ENCODE results near the gene PTPN6.

The PTPN6 gene

GRCh38 chr12:6942331-6942665 lies 8.9 kb upstream of the PTPN6 start:
- no peak for DNase-seq

DNA sequence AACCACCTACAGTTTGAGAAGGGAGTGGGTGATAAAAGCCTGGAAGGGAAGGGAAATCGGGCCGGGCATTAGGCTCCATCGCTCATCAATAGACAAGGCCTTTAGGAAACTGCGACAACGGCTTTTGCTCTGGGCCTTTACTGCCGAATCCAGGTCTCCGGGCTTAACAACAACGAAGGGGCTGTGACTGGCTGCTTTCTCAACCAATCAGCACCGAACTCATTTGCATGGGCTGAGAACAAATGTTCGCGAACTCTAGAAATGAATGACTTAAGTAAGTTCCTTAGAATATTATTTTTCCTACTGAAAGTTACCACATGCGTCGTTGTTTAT lies 7.8 kb upstream of the PTPN6 start:
- DNase-seq: peak; percentile 74 to 77

DNA sequence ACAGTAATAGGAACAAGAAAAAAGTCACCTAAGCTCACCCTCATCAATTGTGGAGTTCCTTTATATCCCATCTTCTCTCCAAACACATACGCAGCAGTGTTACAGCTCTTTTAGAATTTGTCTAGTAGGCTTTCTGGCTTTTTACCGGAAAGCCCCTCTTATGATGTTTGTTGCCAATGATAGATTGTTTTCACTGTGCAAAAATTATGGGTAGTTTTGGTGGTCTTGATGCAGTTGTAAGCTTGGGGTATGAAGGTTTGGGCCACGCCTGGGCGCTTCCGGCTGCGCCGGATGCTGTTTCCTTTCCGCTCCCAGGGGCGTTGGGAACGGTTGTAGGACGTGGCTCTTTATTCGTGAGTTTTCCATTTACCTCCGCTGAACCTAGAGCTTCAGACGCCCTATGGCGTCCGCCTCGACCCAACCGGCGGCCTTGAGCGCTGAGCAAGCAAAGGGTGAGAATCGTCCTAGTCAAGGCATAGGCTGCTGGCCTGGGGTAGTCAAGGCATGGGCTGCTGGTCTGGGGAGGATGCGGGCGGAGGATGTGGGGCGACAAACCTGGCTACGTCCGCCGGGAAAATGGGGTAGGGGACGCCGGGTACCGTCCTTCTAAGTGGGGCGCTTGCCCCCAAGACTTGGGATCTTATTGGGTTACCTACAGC lies 7.3 kb upstream of the PTPN6 start, which contains the start of the genes C12orf57 and RNU7-1:
Gene C12orf57 (plus strand): TSS at position 301 of the 659 bp plus-strand sequence. CDS start 100 bp downstream, at position 401.
Gene RNU7-1 (plus strand): TSS at position 95 of the 659 bp plus-strand sequence.
- peak; percentile 54 to 61 for DNase-seq

DNA sequence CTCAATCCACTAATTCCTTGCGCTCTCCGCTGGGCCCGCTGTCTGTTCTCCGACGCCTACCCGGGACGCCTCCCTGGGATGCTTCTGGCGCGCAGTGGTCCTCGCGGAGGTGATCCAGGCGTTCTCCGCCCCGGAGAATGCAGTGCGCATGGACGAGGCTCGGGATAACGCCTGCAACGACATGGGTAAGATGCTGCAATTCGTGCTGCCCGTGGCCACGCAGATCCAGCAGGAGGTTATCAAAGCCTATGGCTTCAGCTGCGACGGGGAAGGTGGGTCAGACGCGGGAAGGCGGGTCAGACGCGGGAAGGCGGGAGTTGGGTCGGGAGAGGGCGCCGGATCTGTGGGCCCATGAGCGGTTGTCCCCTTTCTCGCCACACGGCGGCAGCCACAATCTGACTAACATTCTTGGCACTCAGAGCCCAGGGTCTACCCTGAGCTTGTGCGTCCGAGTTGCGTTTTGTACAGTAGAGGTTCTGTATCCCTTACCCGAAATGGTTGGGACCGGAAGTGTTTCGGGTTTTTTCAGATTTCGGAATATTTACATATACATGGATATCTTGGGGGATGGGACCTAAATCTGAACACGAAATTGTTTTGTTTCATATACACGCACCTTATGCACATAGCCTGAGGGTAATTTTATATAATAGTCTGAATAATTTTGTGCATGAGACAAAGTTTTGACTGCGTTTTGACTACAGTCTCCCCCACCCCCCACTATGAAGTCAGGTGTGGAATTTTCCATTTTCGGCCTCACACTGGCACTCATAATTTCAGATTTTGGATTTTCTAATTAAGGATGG lies 6.6 kb upstream of the PTPN6 start:
- DNase-seq: peak; percentile 79 to 81

DNA sequence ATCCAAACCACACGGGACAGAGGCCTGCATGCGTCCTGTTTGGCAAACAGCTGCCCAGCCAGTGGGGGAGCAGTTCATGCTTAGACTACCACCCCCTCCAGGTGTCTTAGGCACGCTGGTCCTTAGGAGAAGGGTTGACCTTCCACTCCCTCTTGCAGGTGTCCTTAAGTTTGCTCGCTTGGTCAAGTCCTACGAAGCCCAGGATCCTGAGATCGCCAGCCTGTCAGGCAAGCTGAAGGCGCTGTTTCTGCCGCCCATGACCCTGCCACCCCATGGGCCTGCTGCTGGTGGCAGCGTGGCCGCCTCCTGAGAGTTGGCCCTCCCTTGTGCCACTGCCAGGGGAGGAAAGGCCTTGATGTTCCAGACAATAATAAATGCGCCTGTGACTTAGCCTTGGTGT lies 5.5 kb upstream of the PTPN6 start:
- no peak for DNase-seq

GRCh38 chr12:6946033-6946919 lies 4.9 kb upstream of the PTPN6 start:
- no peak for DNase-seq

DNA sequence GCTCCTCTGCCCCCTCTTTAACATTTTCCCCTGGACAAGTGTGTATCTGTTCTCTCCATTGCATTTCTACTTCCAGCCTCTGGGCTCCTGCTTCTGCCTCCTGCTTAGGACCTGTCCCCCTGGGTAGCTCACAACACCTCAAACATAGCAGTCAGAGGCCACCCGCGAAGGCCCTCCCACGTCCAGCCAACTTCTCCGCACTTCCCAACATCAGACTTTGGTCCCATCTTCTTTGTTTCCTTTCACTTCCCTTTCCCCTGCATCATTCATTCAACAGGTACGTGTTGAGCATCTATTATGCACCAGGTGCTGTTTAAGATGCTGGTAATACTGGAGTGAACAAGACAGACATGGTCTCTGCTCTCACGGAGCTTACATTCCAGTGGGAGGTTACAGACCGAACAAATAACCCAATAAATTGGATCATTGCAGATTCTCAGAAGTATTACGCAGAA lies 4.2 kb upstream of the PTPN6 start:
- no peak for DNase-seq

- no peak for DNase-seq
Observed at GRCh38 chr12:6947615-6948014, 3.5 kb upstream of the PTPN6 start.

- DNase-seq: no peak
Observed at GRCh38 chr12:6948873-6949594, 2.1 kb upstream of the PTPN6 start.

DNA sequence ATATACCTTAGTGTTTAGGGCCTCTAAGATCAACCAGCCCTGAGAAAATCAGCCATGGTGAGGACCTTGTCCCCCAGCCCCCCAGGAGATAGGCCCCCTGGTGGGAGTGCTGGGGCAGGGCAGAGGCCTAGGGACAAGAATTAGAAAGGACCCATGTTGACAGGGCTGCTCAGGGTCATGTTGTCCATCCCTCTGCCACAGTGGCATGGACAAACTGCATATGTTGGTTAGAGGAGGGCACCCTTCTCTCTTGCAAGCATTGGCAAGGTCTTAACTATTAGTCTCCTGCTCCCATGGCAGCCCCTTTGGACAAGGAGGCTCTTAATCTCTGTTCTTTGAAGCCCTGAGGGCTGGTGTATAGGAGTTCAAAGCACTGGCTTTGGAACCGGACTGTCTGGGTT lies 755 bp upstream of the PTPN6 start:
- DNase-seq: no peak

DNA sequence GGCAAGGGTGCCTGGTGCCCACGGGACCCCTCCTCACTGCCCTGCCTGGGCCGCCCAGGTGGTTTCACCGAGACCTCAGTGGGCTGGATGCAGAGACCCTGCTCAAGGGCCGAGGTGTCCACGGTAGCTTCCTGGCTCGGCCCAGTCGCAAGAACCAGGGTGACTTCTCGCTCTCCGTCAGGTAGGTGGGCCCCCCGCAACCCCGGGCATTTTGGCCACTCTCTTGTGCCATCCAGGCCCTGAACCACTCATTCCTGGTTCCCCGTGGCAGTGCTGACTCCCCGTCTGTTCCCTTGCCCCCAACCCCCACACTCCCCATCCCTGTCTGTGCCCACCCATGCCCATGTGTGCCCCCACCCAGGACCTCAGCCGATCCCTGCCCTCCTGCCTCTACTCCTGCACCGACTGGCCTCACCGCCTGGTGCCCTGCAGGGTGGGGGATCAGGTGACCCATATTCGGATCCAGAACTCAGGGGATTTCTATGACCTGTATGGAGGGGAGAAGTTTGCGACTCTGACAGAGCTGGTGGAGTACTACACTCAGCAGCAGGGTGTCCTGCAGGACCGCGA lies 480 bp downstream of the PTPN6 start:
- no peak for DNase-seq

GRCh38 chr12:6952121-6952862 lies 1.1 kb downstream of the PTPN6 start:
- DNase-seq: no peak

- no peak for DNase-seq
Observed at GRCh38 chr12:6952863-6953441, 1.8 kb downstream of the PTPN6 start.

DNA sequence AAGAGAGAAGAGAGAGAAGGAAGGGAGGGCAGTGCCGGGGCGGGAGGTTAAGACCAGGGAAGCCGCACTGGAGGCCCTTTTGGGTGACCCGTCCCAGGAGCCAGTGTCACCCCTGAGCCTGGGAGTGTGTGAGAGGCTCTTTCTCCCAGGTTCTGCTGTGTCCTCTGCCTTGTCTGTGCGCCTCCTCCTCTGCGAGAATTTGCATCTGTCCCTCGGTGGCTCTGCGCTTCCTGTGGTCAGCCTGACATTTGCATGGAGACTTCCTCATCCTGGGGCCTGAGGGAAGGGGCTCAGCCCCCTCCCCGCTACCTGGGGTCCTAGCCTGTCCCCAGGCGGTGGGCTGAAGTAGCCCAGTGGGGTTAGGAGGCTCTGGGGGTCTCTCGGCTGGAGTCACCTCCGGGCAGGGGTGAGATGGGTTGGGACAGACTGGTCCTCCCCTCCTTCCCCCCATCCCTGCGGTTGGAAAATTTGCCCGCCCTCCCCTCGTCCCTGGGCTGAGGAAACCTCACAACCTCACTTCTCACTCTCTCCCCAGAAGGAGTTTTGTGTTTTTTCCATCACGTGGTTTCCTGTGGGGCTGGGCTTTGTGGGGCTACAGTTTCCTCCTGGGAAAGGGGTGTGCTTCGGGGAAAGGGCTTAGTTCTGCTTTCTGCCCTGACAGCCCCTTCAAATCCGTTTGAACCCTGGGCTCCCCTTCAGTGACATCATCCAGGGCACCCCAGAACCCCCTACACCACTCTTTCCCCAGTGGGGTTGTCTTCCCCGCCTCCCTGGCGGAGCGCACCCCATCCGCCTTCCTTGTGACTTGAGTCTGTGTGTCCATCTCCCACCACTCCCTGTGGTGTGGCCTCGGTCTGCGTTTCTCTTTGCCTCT lies 2.5 kb downstream of the PTPN6 start:
- peak; percentile 76 to 80 for DNase-seq

DNA sequence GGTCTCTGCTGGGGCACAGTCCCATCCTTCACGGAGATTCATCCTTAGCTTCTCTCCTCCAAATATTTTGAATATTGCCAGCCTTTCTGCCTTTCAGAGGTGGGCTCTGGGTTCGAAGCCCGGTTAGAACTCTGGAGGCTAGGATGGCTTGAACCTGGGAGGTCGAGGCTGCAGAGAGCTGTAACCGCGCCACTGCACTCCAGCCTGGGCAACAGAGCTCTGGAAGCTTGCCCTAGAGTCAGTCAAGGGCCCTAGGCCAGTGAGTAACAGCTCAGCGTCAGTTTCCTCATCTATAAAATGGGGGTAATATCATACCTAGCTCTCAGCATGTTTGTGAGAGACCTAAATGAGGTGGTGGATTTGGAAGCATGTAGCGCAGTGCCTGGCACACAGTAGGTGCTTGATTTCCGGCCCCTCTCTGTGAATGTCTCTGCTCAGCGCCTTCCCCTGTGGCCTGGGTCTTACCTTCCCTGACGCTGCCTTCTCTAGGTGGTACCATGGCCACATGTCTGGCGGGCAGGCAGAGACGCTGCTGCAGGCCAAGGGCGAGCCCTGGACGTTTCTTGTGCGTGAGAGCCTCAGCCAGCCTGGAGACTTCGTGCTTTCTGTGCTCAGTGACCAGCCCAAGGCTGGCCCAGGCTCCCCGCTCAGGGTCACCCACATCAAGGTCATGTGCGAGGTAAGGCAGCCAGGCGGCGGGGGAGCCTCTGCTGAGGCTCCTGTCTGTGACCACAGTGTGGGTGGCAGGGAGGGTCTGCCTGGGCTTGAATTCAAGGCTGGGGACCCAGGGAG lies 3.4 kb downstream of the PTPN6 start:
- no peak for DNase-seq

- DNase-seq: no peak
Observed at GRCh38 chr12:6955108-6956020, 4.2 kb downstream of the PTPN6 start.

- DNase-seq: no peak
Observed at GRCh38 chr12:6956021-6956727, 5.0 kb downstream of the PTPN6 start.
